ENCODE results near the gene MISP.
"Not testable (repeated sequence)": the region's sequence is repeated elsewhere in the genome, so short reads cannot be mapped to it uniquely, and the experiment has no call there.

MISP gene

GRCh38 chr19:750640-751423 is at the start of gene MISP:
TSS of gene MISP (plus strand) at chr19:751112. CDS start at chr19:756947, 5,835 bp downstream.
- in situ Hi-C loops (cut with HindIII; ENCODE audit: low sequenced_read_pairs), result no loop called here

GRCh38 chr19:702847-703246 is 48.1 kb upstream of the MISP start:
- in situ Hi-C loops (cut with HindIII; ENCODE audit: low sequenced_read_pairs), result not testable (repeated sequence)

- in situ Hi-C loops (cut with HindIII; ENCODE audit: low sequenced_read_pairs), result no loop called here
Observed at GRCh38 chr19:703329-703650, 47.6 kb upstream of the MISP start.

- in situ Hi-C loops (cut with HindIII; ENCODE audit: low sequenced_read_pairs), result no loop called here
Observed at GRCh38 chr19:703651-704446, 47.1 kb upstream of the MISP start.

GRCh38 chr19:704447-704741 is 46.5 kb upstream of the MISP start:
- in situ Hi-C loops (cut with HindIII; ENCODE audit: low sequenced_read_pairs), result no loop called here

- in situ Hi-C loops (cut with HindIII; ENCODE audit: low sequenced_read_pairs), result no loop called here
Observed at GRCh38 chr19:708154-709143, 42.5 kb upstream of the MISP start, which contains the start of gene PALM. TSS of gene PALM (plus strand) at chr19:708935. CDS start at chr19:709147, 212 bp downstream.

- in situ Hi-C loops (cut with HindIII; ENCODE audit: low sequenced_read_pairs), result no loop called here
Observed at GRCh38 chr19:709196-709964, 41.5 kb upstream of the MISP start.

GRCh38 chr19:709965-710571 is 40.8 kb upstream of the MISP start:
- in situ Hi-C loops (cut with HindIII; ENCODE audit: low sequenced_read_pairs), result no loop called here

- in situ Hi-C loops (cut with HindIII; ENCODE audit: low sequenced_read_pairs), result no loop called here
Observed at GRCh38 chr19:710767-711166, 40.1 kb upstream of the MISP start.

- in situ Hi-C loops (cut with HindIII; ENCODE audit: low sequenced_read_pairs), result no loop called here
Observed at GRCh38 chr19:711254-711653, 39.7 kb upstream of the MISP start.

GRCh38 chr19:715347-715746 is 35.6 kb upstream of the MISP start:
- in situ Hi-C loops (cut with HindIII; ENCODE audit: low sequenced_read_pairs), result no loop called here

- in situ Hi-C loops (cut with HindIII; ENCODE audit: low sequenced_read_pairs), result no loop called here
Observed at GRCh38 chr19:718251-718951, 32.5 kb upstream of the MISP start.

- in situ Hi-C loops (cut with HindIII; ENCODE audit: low sequenced_read_pairs), result no loop called here
Observed at GRCh38 chr19:718991-719512, 31.9 kb upstream of the MISP start.

GRCh38 chr19:719636-720344 is 31.1 kb upstream of the MISP start:
- in situ Hi-C loops (cut with HindIII; ENCODE audit: low sequenced_read_pairs), result no loop called here

GRCh38 chr19:720345-721160 is 30.4 kb upstream of the MISP start:
- in situ Hi-C loops (cut with HindIII; ENCODE audit: low sequenced_read_pairs), result no loop called here

- in situ Hi-C loops (cut with HindIII; ENCODE audit: low sequenced_read_pairs), result no loop called here
Observed at GRCh38 chr19:722553-723101, 28.3 kb upstream of the MISP start.

- in situ Hi-C loops (cut with HindIII; ENCODE audit: low sequenced_read_pairs), result no loop called here
Observed at GRCh38 chr19:723247-723646, 27.7 kb upstream of the MISP start.

All from DLD1 (cell line).